HG03378 (cell line): Measurements from ENCODE around the gene KLHL7.

Source experiments
- ATAC-seq: cut with Tn5 transposase; IDR thresholded peaks from one replicate; pipeline ENCODE4 v1.9.1; 2021; ENCODE audit warnings: mild to moderate bottlenecking, moderate library complexity; ENCODE audit not compliant: unreplicated experiment

Gene KLHL7

GRCh38 chr7:23105644-23106056 lies at the start of gene KLHL7:
Gene KLHL7, plus strand, starts transcription at chr7:23105785. Its CDS starts 242 bp downstream, at chr7:23106027.
- ATAC-seq, result peak; percentile 88

- no peak for ATAC-seq
Observed at GRCh38 chr7:23058408-23059096, 47.0 kb upstream of the KLHL7 start.

- no peak for ATAC-seq
Observed at GRCh38 chr7:23061327-23061726, 44.3 kb upstream of the KLHL7 start.

GRCh38 chr7:23062452-23062851 lies 43.1 kb upstream of the KLHL7 start:
- no peak for ATAC-seq

GRCh38 chr7:23065974-23066373 lies 39.6 kb upstream of the KLHL7 start:
- no peak for ATAC-seq

- ATAC-seq, result no peak
Observed at GRCh38 chr7:23067271-23067670, 38.3 kb upstream of the KLHL7 start.

- ATAC-seq, result no peak
Observed at GRCh38 chr7:23072048-23072447, 33.5 kb upstream of the KLHL7 start.

GRCh38 chr7:23072922-23073321 lies 32.7 kb upstream of the KLHL7 start:
- no peak for ATAC-seq

- ATAC-seq, result no peak
Observed at GRCh38 chr7:23074443-23075261, 30.9 kb upstream of the KLHL7 start.

- ATAC-seq, result no peak
Observed at GRCh38 chr7:23075571-23075970, 30.0 kb upstream of the KLHL7 start.

- no peak for ATAC-seq
Observed at GRCh38 chr7:23076772-23077171, 28.8 kb upstream of the KLHL7 start.

- no peak for ATAC-seq
Observed at GRCh38 chr7:23093111-23093510, 12.5 kb upstream of the KLHL7 start.

GRCh38 chr7:23093546-23093945 lies 12.0 kb upstream of the KLHL7 start:
- ATAC-seq, result no peak

GRCh38 chr7:23096518-23097290 lies 8.9 kb upstream of the KLHL7 start:
- ATAC-seq, result no peak

GRCh38 chr7:23098029-23098428 lies 7.6 kb upstream of the KLHL7 start:
- ATAC-seq, result no peak

GRCh38 chr7:23098460-23098859 lies 7.1 kb upstream of the KLHL7 start:
- no peak for ATAC-seq

GRCh38 chr7:23100697-23101096 lies 4.9 kb upstream of the KLHL7 start:
- no peak for ATAC-seq

GRCh38 chr7:23105086-23105643 lies 420 bp upstream of the KLHL7 start:
- ATAC-seq, result peak; percentile 24

- ATAC-seq, result peak; percentile 28
Observed at GRCh38 chr7:23106057-23106822, 655 bp downstream of the KLHL7 start.
